Measurements from ENCODE around the gene TENM4.

TENM4 gene

GRCh38 chr11:78689101-78689500, 751.7 kb downstream of the TENM4 start:
- Mint-ChIP-seq H3K4me1 (no peaks in the 10 kb centered on the region), H3K4me3 (no peak overlapping the region), H3K9me3 (peaks cover 5% of the 10 kb centered on the region), H3K27me3 (peaks cover 12% of the 10 kb centered on the region), H3K36me3 (no peaks in the 10 kb centered on the region), H3K27ac (no peak overlapping the region)

GRCh38 chr11:78688460-78688859, 752.4 kb downstream of the TENM4 start:
- Mint-ChIP-seq H3K4me3 (no peak overlapping the region), H3K27me3 (peaks cover 17% of the 10 kb centered on the region), H3K27ac (no peak overlapping the region), H3K4me1 (no peaks in the 10 kb centered on the region), H3K9me3 (peaks cover 9% of the 10 kb centered on the region), H3K36me3 (no peaks in the 10 kb centered on the region)

GRCh38 chr11:78685156-78685555, 755.7 kb downstream of the TENM4 start:
- Mint-ChIP-seq H3K9me3 (peaks cover 9% of the 10 kb centered on the region), H3K4me1 (no peaks in the 10 kb centered on the region), H3K36me3 (no peaks in the 10 kb centered on the region), H3K27ac (no peak overlapping the region), H3K27me3 (peaks cover 16% of the 10 kb centered on the region), H3K4me3 (no peak overlapping the region)

GRCh38 chr11:78684377-78684776, 756.5 kb downstream of the TENM4 start:
- no peak overlapping the region for H3K4me3 Mint-ChIP-seq
- H3K4me1 Mint-ChIP-seq: no peaks in the 10 kb centered on the region
- H3K27me3 Mint-ChIP-seq: peaks cover 14% of the 10 kb centered on the region
- H3K27ac Mint-ChIP-seq: no peak overlapping the region
- peaks cover 9% of the 10 kb centered on the region for H3K9me3 Mint-ChIP-seq
- no peaks in the 10 kb centered on the region for H3K36me3 Mint-ChIP-seq

GRCh38 chr11:78683774-78684173, 757.1 kb downstream of the TENM4 start:
- no peak overlapping the region for H3K4me3 Mint-ChIP-seq

GRCh38 chr11:78676026-78676557, 764.7 kb downstream of the TENM4 start:
- Mint-ChIP-seq H3K9me3 (no peaks in the 10 kb centered on the region), H3K27me3 (no peaks in the 10 kb centered on the region)

More at GRCh38 chr11:78683774-78684173, 757.1 kb downstream of the TENM4 start:
- Mint-ChIP-seq H3K27me3 (peaks cover 14% of the 10 kb centered on the region), H3K36me3 (no peaks in the 10 kb centered on the region), H3K9me3 (peaks cover 9% of the 10 kb centered on the region), H3K27ac (no peak overlapping the region), H3K4me1 (no peaks in the 10 kb centered on the region)

GRCh38 chr11:78672850-78673620, 767.8 kb downstream of the TENM4 start:
- no peak overlapping the region for H3K4me3 Mint-ChIP-seq
- no peaks in the 10 kb centered on the region for H3K36me3 Mint-ChIP-seq
- no peaks in the 10 kb centered on the region for H3K27me3 Mint-ChIP-seq
- H3K4me1 Mint-ChIP-seq: no peaks in the 10 kb centered on the region
- no peaks in the 10 kb centered on the region for H3K9me3 Mint-ChIP-seq
- no peak overlapping the region for H3K27ac Mint-ChIP-seq

More at GRCh38 chr11:78676026-78676557, 764.7 kb downstream of the TENM4 start:
- no peaks in the 10 kb centered on the region for H3K36me3 Mint-ChIP-seq
- H3K4me3 Mint-ChIP-seq: no peak overlapping the region
- H3K27ac Mint-ChIP-seq: no peak overlapping the region
- no peaks in the 10 kb centered on the region for H3K4me1 Mint-ChIP-seq

GRCh38 chr11:78669249-78669648, 771.6 kb downstream of the TENM4 start:
- Mint-ChIP-seq H3K9me3 (no peaks in the 10 kb centered on the region), H3K4me3 (no peak overlapping the region), H3K36me3 (no peaks in the 10 kb centered on the region), H3K27me3 (no peaks in the 10 kb centered on the region), H3K4me1 (no peaks in the 10 kb centered on the region), H3K27ac (no peak overlapping the region)

GRCh38 chr11:78667461-78667860, 773.4 kb downstream of the TENM4 start:
- H3K27me3 Mint-ChIP-seq: peaks cover 1% of the 10 kb centered on the region
- H3K4me1 Mint-ChIP-seq: no peaks in the 10 kb centered on the region
- no peaks in the 10 kb centered on the region for H3K36me3 Mint-ChIP-seq

GRCh38 chr11:78666675-78667160, 774.1 kb downstream of the TENM4 start:
- no peaks in the 10 kb centered on the region for H3K36me3 Mint-ChIP-seq
- peaks cover 1% of the 10 kb centered on the region for H3K27me3 Mint-ChIP-seq
- H3K9me3 Mint-ChIP-seq: no peaks in the 10 kb centered on the region
- no peak overlapping the region for H3K27ac Mint-ChIP-seq
- no peaks in the 10 kb centered on the region for H3K4me1 Mint-ChIP-seq
- H3K4me3 Mint-ChIP-seq: no peak overlapping the region

More at GRCh38 chr11:78667461-78667860, 773.4 kb downstream of the TENM4 start:
- no peaks in the 10 kb centered on the region for H3K9me3 Mint-ChIP-seq
- no peak overlapping the region for H3K4me3 Mint-ChIP-seq
- no peak overlapping the region for H3K27ac Mint-ChIP-seq

GRCh38 chr11:78664636-78665035, 776.2 kb downstream of the TENM4 start:
- Mint-ChIP-seq H3K4me3 (no peak overlapping the region), H3K36me3 (no peaks in the 10 kb centered on the region), H3K27ac (no peak overlapping the region), H3K4me1 (no peaks in the 10 kb centered on the region), H3K9me3 (no peaks in the 10 kb centered on the region), H3K27me3 (peaks cover 3% of the 10 kb centered on the region)

- Mint-ChIP-seq H3K4me1 (no peaks in the 10 kb centered on the region), H3K36me3 (no peaks in the 10 kb centered on the region), H3K27me3 (peaks cover 3% of the 10 kb centered on the region), H3K9me3 (no peaks in the 10 kb centered on the region), H3K27ac (no peak overlapping the region), H3K4me3 (no peak overlapping the region)
These were observed 778.0 kb downstream of the TENM4 start for GRCh38 chr11:78662811-78663210.

- Mint-ChIP-seq H3K4me3 (no peak overlapping the region), H3K36me3 (no peaks in the 10 kb centered on the region), H3K27me3 (peaks cover 3% of the 10 kb centered on the region), H3K9me3 (no peaks in the 10 kb centered on the region), H3K4me1 (no peaks in the 10 kb centered on the region), H3K27ac (no peak overlapping the region)
These were observed 780.4 kb downstream of the TENM4 start for GRCh38 chr11:78660471-78660870.

- H3K27me3 Mint-ChIP-seq: peaks cover 3% of the 10 kb centered on the region
- H3K4me3 Mint-ChIP-seq: no peak overlapping the region
- peak overlapping the region; percentile 46 for H3K27ac Mint-ChIP-seq
- no peaks in the 10 kb centered on the region for H3K9me3 Mint-ChIP-seq
- H3K4me1 Mint-ChIP-seq: no peaks in the 10 kb centered on the region
- no peaks in the 10 kb centered on the region for H3K36me3 Mint-ChIP-seq
These were observed 781.2 kb downstream of the TENM4 start for GRCh38 chr11:78659326-78660270.

GRCh38 chr11:78657968-78658839, 782.6 kb downstream of the TENM4 start:
- Mint-ChIP-seq H3K27ac (no peak overlapping the region), H3K27me3 (peaks cover 3% of the 10 kb centered on the region), H3K4me3 (no peak overlapping the region), H3K36me3 (no peaks in the 10 kb centered on the region), H3K4me1 (no peaks in the 10 kb centered on the region), H3K9me3 (no peaks in the 10 kb centered on the region)
